Endothelial cell of umbilical vein (primary cell): ENCODE data around the gene PRDM11. TPM values are rescaled to one million over a fixed set of nuclear protein-coding genes. Genes with fewer than 3 reads are reported as not detected.

Experiments
- BruUV-seq: library from RNA; stranded (reverse); fragments of 400-500 nt; replicated peaks from 2 replicates; lab custom pipeline; 2021; lab: Mats Ljungman, UMichigan
- CTCF ChIA-PET: fragments of 300-600, 350-600 bp; sonication (Branson Sonifier 250); formaldehyde crosslinking; loops from one replicate; lab custom pipeline; 2021; ENCODE audit warnings: antibody characterized with exemption, inconsistent platforms; lab: Charles Lee
- POLR2A ChIA-PET: fragments of 300-600, 350-600 bp; sonication (Branson Sonifier 250); formaldehyde crosslinking; loops from one replicate; lab custom pipeline; 2021; ENCODE audit warnings: antibody characterized with exemption, inconsistent platforms; lab: Charles Lee
- DNase-seq: peaks from one replicate; pipeline ENCODE4 v3.0.0-alpha.2; 2011; ENCODE audit warnings: low read depth, low spot score
- FAIRE-seq: peaks from 2 replicates; lab custom pipeline; 2011; peaks lifted over from hg19 to GRCh38; lab: Jason Lieb, UNC
- H2AFZ ChIP-seq: 2 replicates; pipeline ENCODE4 v1.6.0; 2012; ENCODE audit warnings: low read depth, low read length, control low read depth, inconsistent platforms
- H3K27ac ChIP-seq: 2 replicates; pipeline ENCODE4 v1.5.1; 2011; ENCODE audit warnings: low read depth, mild to moderate bottlenecking, control low read depth, low read length, moderate library complexity; ENCODE audit not compliant: insufficient read depth
- H3K27me3 ChIP-seq, 2 experiments: 2 replicates each; pipeline versions ENCODE4 v1.6.0 to v1.6.1; 2011; ENCODE audit warnings: low read length in 2 of 2, mixed read lengths in 1 of 2; ENCODE audit not compliant: control insufficient read depth in 2 of 2, insufficient read depth in 2 of 2
- H3K36me3 ChIP-seq, 2 experiments: 2 replicates in 1 of 2; 3 replicates in 1 of 2; pipeline ENCODE4 v1.5.1; 2011; ENCODE audit warnings: low read length in 2 of 2, mild to moderate bottlenecking in 1 of 2, moderate library complexity in 1 of 2; ENCODE audit not compliant: control insufficient read depth in 2 of 2, insufficient read depth in 2 of 2; ENCODE audit errors: extremely low read depth in 1 of 2
- H3K4me1 ChIP-seq: 3 replicates; pipeline ENCODE4 v1.5.1; 2011; ENCODE audit warnings: mild to moderate bottlenecking, low read length; ENCODE audit not compliant: control insufficient read depth, insufficient read depth; ENCODE audit errors: extremely low read depth
- H3K4me2 ChIP-seq: 2 replicates; pipeline ENCODE4 v1.6.1; 2011; ENCODE audit warnings: low read length, control low read depth, mixed read lengths; ENCODE audit not compliant: insufficient read depth
- H3K4me3 ChIP-seq, 3 experiments: fragments of 200-600 bp in 1 of 3; sonication (generic), shearing (Covaris generic) in 1 of 3; replicated peaks in 1 of 3; 2 replicates each; pipeline ENCODE4 v1.5.1; 2011 to 2016; ENCODE audit warnings: control low read depth in 3 of 3, low read length in 3 of 3, mild to moderate bottlenecking in 2 of 3, inconsistent platforms in 1 of 3, low read depth in 1 of 3, moderate library complexity in 1 of 3; ENCODE audit not compliant: insufficient read depth in 1 of 3
- H3K79me2 ChIP-seq: 2 replicates; pipeline ENCODE4 v1.6.0; 2012; ENCODE audit warnings: low read length, inconsistent platforms; ENCODE audit not compliant: control insufficient read depth, insufficient read depth
- H3K9ac ChIP-seq: replicated peaks from 2 replicates; pipeline ENCODE3; 2011; ENCODE audit warnings: low read length, control low read depth; ENCODE audit not compliant: insufficient read depth; ENCODE audit errors: extremely low read depth
- H3K9me1 ChIP-seq: replicated peaks from 3 replicates; pipeline ENCODE4 v1.6.0; 2011; ENCODE audit warnings: mild to moderate bottlenecking, low read length; ENCODE audit not compliant: control insufficient read depth, insufficient read depth; ENCODE audit errors: extremely low read depth
- H3K9me3 ChIP-seq: replicated peaks from 2 replicates; pipeline ENCODE4 v1.5.1; 2012; ENCODE audit warnings: low read length, inconsistent platforms; ENCODE audit not compliant: control insufficient read depth, insufficient read depth
- H4K20me1 ChIP-seq: replicated peaks from 2 replicates; pipeline ENCODE3; 2011; ENCODE audit warnings: mild to moderate bottlenecking, low read length; ENCODE audit not compliant: control insufficient read depth, insufficient read depth; ENCODE audit errors: extremely low read depth
- EZH2 ChIP-seq: IDR thresholded peaks from 2 replicates; pipeline ENCODE4 v1.6.1; 2012; ENCODE audit warnings: borderline replicate concordance, low read depth, mild to moderate bottlenecking, moderate library complexity, low read length, inconsistent platforms; ENCODE audit not compliant: severe bottlenecking
- FOS ChIP-seq: IDR thresholded peaks from 2 replicates; pipeline ENCODE4 v1.6.1; 2011; ENCODE audit warnings: mild to moderate bottlenecking, low read length, moderate library complexity, borderline replicate concordance; ENCODE audit not compliant: insufficient read depth
- GATA2 ChIP-seq: IDR thresholded peaks from 2 replicates; pipeline ENCODE4 v1.7.0; 2011; ENCODE audit warnings: low read depth, mild to moderate bottlenecking, moderate library complexity, mixed read lengths, low read length; ENCODE audit not compliant: insufficient read length, insufficient read depth
- JUN ChIP-seq: IDR thresholded peaks from 2 replicates; pipeline ENCODE4 v1.6.1; 2011; ENCODE audit warnings: borderline replicate concordance, low read depth; ENCODE audit not compliant: insufficient read length, insufficient read depth
- MYC ChIP-seq: IDR thresholded peaks from one replicate; pipeline ENCODE4 v1.6.1; 2011; ENCODE audit warnings: mild to moderate bottlenecking, low read depth, low read length
- POLR2A ChIP-seq: IDR thresholded peaks from 2 replicates; pipeline ENCODE4 v1.6.1; 2012; ENCODE audit warnings: low read depth, mild to moderate bottlenecking, control low read depth, low read length
- POLR2AphosphoS5 ChIP-seq: IDR thresholded peaks from 2 replicates; pipeline ENCODE4 v1.6.1; 2012; ENCODE audit warnings: low read depth, mild to moderate bottlenecking, control low read depth, low read length, moderate library complexity; ENCODE audit not compliant: insufficient read depth
- dilution Hi-C: fragments of 300-500 bp; cut with MboI; formaldehyde crosslinking; loops from one replicate; pipeline ENCODE4 v1.15.0; 2019; ENCODE audit warnings: low sequenced_read_pairs; ENCODE audit not compliant: extremely low pct_ligation_motif_present
- intact Hi-C: fragments of 100-400 bp; cut with micrococcal nuclease; formaldehyde crosslinking; loops from one replicate; pipeline ENCODE4 v1.10.0; 2022
- polyA plus RNA-seq, 4 experiments: library from polyadenylated mRNA; depleted of rRNA in 3 of 4; stranded (reverse) in 3 of 4; unstranded in 1 of 4; fragments of >200 nt; gene quantifications; 2 replicates each; pipeline versions ENCODE4 v1.2.1 to v1.2.3, GENCODE V29; 2011 to 2012; ENCODE audit warnings: missing spikeins in 1 of 4
- total RNA-seq: library from RNA; stranded (reverse); gene quantifications from 2 replicates; pipeline ENCODE4 v1.2.3, GENCODE V29; 2021
- TF ChIP-seq, protein P1 (sequence below): IDR thresholded peaks from 2 replicates; pipeline ENCODE4 v1.6.1; 2011; ENCODE audit not compliant: insufficient read depth, insufficient read length
- TF ChIP-seq, protein P2 (sequence below), 2 donors: IDR thresholded peaks; 1 replicate in 1 of 2; 2 replicates in 1 of 2; pipeline ENCODE4 v1.5.1; 2011; ENCODE audit warnings: low read length in 2 of 2, mild to moderate bottlenecking in 2 of 2, moderate library complexity in 2 of 2, control low read depth in 1 of 2, inconsistent platforms in 1 of 2, low read depth in 1 of 2; ENCODE audit not compliant: insufficient read depth in 1 of 2; ENCODE audit errors: extremely low read depth in 1 of 2

PRDM11 gene
- total and polyA plus RNA-seq, 2 donors (not counting 3 experiments of a cell fraction or from before 2014, with no cell fraction given): 6.9 to 14.1 TPM

DNA sequence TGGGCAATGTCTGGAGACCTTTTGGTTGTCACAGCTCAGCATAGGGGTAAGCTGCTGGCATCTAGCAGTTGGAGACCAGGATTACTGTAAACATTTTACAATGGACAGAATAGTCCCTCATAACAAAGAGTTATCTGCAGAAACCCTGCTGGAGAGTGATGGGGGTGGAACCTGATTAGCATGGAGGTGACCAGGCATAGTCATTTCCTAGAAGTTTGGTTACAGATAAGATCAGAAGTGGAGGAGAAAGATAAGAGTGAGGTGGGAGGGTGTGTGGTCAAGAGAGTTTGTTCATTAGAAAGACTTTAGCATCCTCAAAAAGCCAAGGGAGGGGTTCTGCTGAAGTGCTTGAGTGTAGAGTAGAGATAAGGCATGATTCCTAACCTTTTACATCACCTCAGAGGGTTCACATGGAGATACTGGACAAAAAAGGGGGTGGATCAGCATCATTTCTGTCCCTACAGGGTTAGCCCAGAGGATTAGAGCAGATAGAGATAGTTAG, 38.8 kb downstream of the PRDM11 start:
- Histone ChIP-seq H3K9me1 (no peaks in the 10 kb centered on the region), H3K27ac (no peak overlapping the region), H3K9me3 (no peaks in the 10 kb centered on the region), H3K4me2 (no peak overlapping the region), H3K79me2 (no peaks in the 10 kb centered on the region), H4K20me1 (no peaks in the 10 kb centered on the region), H3K4me1 (peaks cover 8% of the 10 kb centered on the region), H3K36me3 (peaks cover 0 to 17% of the 10 kb centered on the region in 2 experiments), H3K27me3 (no peaks in the 10 kb centered on the region), H3K4me3 (no peak overlapping the region), H3K9ac (no peak overlapping the region), H2AFZ (no peak overlapping the region)
- POLR2A ChIA-PET: no interaction called here
- dilution Hi-C loops: no loop called here
- DNase-seq: no peak
- TF ChIP-seq MYC: no peak
- TF ChIP-seq, protein P1, sequence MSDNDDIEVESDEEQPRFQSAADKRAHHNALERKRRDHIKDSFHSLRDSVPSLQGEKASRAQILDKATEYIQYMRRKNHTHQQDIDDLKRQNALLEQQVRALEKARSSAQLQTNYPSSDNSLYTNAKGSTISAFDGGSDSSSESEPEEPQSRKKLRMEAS: no peak
- TF ChIP-seq POLR2AphosphoS5: no peak
- no peak for TF ChIP-seq FOS
- no peak for TF ChIP-seq EZH2
- CTCF ChIA-PET: interaction anchor here (0.8 to 5.5 kb wide), 2 partner anchors 13 to 49 kb away, joined by 3 to 35 read pairs; no protein-coding TSS in a partner anchor
- BruUV-seq: no TSS peak
- FAIRE-seq: no peak
- intact Hi-C loops: no loop called here

DNA sequence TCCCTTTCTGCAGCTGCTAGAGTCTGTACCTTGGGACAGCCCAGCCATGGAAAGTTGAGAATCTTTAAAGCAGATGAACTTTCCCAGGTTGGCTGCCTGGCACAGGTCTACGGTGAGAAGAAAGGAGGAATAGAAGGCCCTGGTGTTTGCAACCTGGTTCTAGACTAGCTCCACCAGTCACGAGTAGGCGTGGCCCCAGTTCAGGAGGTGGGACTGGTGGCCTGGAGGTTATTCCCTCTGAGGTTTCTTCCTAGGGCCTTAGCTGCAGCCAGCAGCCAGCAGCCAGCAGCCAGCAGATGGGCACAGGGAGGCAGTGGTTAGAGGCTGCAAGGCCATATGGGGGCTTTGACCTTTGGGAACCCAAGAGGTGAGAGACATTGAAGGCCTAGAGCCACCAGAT, 40.9 kb downstream of the PRDM11 start:
- CTCF ChIA-PET: interaction anchor here (0.8 to 1.2 kb wide), 2 partner anchors 22 to 77 kb away, joined by 3 read pairs; no protein-coding TSS in a partner anchor
- DNase-seq (no peak), FAIRE-seq (no peak)
- H3K9me3 ChIP-seq: no peaks in the 10 kb centered on the region
- H2AFZ ChIP-seq: no peak overlapping the region
- H3K27me3 ChIP-seq: no peaks in the 10 kb centered on the region
- no peaks in the 10 kb centered on the region for H3K9me1 ChIP-seq
- POLR2A ChIA-PET: no interaction called here
- no peak overlapping the region for H3K4me2 ChIP-seq
- H3K4me1 ChIP-seq: no peaks in the 10 kb centered on the region
- no TSS peak for BruUV-seq
- no peak overlapping the region for H3K9ac ChIP-seq
- H3K79me2 ChIP-seq: no peaks in the 10 kb centered on the region
- intact Hi-C loops (no loop called here), dilution Hi-C loops (no loop called here)
- TF ChIP-seq POLR2A (no peak), FOS (no peak), GATA2 (no peak), JUN (no peak)
- TF ChIP-seq, protein P2, sequence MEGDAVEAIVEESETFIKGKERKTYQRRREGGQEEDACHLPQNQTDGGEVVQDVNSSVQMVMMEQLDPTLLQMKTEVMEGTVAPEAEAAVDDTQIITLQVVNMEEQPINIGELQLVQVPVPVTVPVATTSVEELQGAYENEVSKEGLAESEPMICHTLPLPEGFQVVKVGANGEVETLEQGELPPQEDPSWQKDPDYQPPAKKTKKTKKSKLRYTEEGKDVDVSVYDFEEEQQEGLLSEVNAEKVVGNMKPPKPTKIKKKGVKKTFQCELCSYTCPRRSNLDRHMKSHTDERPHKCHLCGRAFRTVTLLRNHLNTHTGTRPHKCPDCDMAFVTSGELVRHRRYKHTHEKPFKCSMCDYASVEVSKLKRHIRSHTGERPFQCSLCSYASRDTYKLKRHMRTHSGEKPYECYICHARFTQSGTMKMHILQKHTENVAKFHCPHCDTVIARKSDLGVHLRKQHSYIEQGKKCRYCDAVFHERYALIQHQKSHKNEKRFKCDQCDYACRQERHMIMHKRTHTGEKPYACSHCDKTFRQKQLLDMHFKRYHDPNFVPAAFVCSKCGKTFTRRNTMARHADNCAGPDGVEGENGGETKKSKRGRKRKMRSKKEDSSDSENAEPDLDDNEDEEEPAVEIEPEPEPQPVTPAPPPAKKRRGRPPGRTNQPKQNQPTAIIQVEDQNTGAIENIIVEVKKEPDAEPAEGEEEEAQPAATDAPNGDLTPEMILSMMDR (IDR thresholded peaks at IDR 0.05; ENCODE audit: extremely low read depth in 1 of 2, insufficient read depth in 1 of 2, low read depth in 1 of 2, low read length in 2 of 2): no peak
- TF ChIP-seq, protein P1: no peak
- H3K36me3 ChIP-seq: peaks cover 0 to 17% of the 10 kb centered on the region in 2 experiments
- no peaks in the 10 kb centered on the region for H4K20me1 ChIP-seq
- H3K27ac ChIP-seq: no peak overlapping the region
- no peak overlapping the region for H3K4me3 ChIP-seq
